Hematopoietic multipotent progenitor cell treated with erythropoietin and hydrocortisone succinate and interleukin-3 and kit ligand, for 8 days (in vitro differentiated cells): Measurements from ENCODE around the gene ZNF391.
A peak's percentile ranks its signal among the peaks of the same experiment; 100 is the strongest.
"Not testable (repeated sequence)": the region's sequence is repeated elsewhere in the genome, so short reads cannot be mapped to it uniquely, and the experiment has no call there.

Source experiments
- DNase-seq: peaks from one replicate; pipeline ENCODE4 v3.0.0-alpha.2; 2015

The ZNF391 gene

GRCh38 chr6:27424851-27425250 lies 36.3 kb downstream of the ZNF391 start:
- DNase-seq, result not testable (repeated sequence)

GRCh38 chr6:27426045-27426620 lies 37.6 kb downstream of the ZNF391 start:
- no peak for DNase-seq

- no peak for DNase-seq
Observed at GRCh38 chr6:27428502-27428901, 39.9 kb downstream of the ZNF391 start.

GRCh38 chr6:27428966-27429365 lies 40.4 kb downstream of the ZNF391 start:
- DNase-seq, result no peak

- no peak for DNase-seq
Observed at GRCh38 chr6:27433714-27434113, 45.2 kb downstream of the ZNF391 start.

- DNase-seq, result no peak
Observed at GRCh38 chr6:27439371-27439770, 50.8 kb downstream of the ZNF391 start.

- DNase-seq, result no peak
Observed at GRCh38 chr6:27441001-27441400, 52.4 kb downstream of the ZNF391 start.

GRCh38 chr6:27442932-27443331 lies 54.4 kb downstream of the ZNF391 start:
- no peak for DNase-seq

GRCh38 chr6:27448456-27448855 lies 59.9 kb downstream of the ZNF391 start:
- no peak for DNase-seq

GRCh38 chr6:27451660-27452390 lies 63.3 kb downstream of the ZNF391 start:
- no peak for DNase-seq

GRCh38 chr6:27452496-27452897 lies 63.9 kb downstream of the ZNF391 start:
- DNase-seq, result peak; percentile 39
